ENCODE measurements around the gene SETD1A. TPM values are rescaled to one million over a fixed set of nuclear protein-coding genes. Genes with fewer than 3 reads are reported as not detected.
A peak's percentile ranks its signal among the peaks of the same experiment; 100 is the strongest.

The SETD1A gene
- total RNA-seq, 1 donor, result 16.1 TPM

DNA sequence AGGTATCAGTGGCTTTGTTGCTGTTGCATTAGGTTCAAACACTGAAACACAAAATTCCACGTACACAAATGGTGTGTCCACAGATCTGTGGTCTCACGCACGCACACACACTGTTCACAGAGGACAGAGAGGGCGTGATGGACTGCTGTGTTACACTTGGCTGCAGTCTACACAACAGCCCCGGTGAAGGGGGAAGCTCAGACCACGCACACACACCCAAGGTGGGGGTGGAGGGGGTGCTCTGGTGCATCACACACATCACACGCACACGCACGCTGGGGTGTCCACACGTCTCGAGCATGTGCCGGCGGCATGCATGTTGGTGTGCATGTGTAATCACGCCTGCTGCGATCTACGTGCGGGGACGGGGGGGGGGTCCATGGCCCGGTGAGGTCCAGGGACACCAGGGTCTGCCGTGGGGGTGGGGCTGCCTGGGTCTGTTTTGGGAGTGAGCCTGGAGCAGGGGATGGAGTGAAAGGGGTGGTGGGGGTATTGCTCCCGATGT, 34.8 kb downstream of the SETD1A start:
- Histone ChIP-seq H3K4me1 (ENCODE audit: insufficient read depth, low read length) (peaks cover 22% of the 10 kb centered on the region), H3K9me3 (ENCODE audit: low read depth, low read length) (no peaks in the 10 kb centered on the region), H3K27me3 (ENCODE audit: insufficient read depth, low read length) (no peaks in the 10 kb centered on the region), H3K4me3 (ENCODE audit: low read length) (no peak overlapping the region)

DNA sequence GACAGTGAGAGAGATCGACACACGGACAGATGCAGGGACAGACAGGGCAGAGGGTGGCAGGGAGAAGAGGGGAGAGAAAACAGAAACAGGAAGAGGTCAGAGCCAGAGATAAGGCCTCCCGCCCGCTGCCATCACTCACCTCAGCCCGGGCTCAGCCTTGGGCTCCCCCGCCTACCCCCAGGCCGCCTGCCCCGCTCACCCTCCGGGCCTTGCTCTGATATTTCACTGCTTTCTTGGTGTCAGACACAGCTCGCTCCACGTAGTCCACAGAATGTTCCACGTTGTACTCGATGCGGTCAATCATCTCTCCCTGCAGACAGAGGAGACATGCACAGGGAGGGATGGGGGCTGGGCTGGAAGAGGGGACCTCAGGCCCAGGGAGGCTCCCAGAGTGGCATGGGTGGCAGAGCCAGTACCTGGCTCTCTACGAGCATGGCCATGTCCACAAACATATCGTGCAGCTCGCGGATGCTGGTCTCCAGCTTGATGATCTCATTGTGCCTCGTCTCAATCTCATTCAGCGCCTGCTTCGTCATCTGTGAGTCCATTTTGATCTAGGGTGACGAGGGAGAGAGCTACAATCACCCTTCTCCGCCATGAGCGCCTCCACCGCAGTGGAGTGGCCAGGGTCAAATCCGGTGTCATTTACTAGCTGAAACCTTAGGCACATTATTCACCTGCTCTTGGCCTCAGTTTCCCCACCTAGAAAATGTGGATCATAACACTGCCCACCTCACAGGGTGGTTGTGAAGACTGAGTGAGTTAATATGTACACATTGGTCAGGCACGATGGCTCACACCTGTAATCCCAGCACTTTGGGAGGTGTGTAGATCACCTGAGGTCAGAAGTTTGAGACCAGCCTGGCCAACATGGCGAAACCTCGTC, 35.6 kb downstream of the SETD1A start:
- H3K27me3 ChIP-seq (ENCODE audit: insufficient read depth, low read length), result no peaks in the 10 kb centered on the region
- peaks cover 24% of the 10 kb centered on the region for H3K4me1 ChIP-seq (ENCODE audit: insufficient read depth, low read length)
- no peak overlapping the region for H3K4me3 ChIP-seq (ENCODE audit: low read length)
- H3K9me3 ChIP-seq (ENCODE audit: low read depth, low read length), result no peaks in the 10 kb centered on the region

DNA sequence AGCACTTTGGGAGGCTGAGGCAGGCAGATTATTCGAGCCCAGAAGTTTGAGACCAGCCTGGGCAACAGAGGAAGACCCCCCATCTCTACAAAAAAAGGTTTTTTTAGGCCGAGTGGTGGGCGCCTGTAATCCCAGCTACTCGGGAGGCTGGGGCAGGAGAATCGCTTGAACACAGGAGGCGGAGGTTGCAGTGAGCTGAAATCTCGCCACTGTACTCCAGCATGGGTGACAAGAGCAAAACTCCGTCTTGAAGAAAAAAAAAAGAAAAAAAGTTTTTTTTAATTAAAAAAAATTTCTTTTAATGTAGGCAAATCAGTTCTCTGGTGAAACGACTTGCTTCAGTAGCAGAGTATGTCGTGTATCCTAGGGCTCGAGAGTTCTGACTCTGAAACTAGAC, 38.4 kb downstream of the SETD1A start:
- Histone ChIP-seq H3K27me3 (ENCODE audit: insufficient read depth, low read length) (no peaks in the 10 kb centered on the region), H3K9me3 (ENCODE audit: low read depth, low read length) (no peaks in the 10 kb centered on the region), H3K4me3 (ENCODE audit: low read length) (no peak overlapping the region), H3K4me1 (ENCODE audit: insufficient read depth, low read length) (peaks cover 24% of the 10 kb centered on the region)

DNA sequence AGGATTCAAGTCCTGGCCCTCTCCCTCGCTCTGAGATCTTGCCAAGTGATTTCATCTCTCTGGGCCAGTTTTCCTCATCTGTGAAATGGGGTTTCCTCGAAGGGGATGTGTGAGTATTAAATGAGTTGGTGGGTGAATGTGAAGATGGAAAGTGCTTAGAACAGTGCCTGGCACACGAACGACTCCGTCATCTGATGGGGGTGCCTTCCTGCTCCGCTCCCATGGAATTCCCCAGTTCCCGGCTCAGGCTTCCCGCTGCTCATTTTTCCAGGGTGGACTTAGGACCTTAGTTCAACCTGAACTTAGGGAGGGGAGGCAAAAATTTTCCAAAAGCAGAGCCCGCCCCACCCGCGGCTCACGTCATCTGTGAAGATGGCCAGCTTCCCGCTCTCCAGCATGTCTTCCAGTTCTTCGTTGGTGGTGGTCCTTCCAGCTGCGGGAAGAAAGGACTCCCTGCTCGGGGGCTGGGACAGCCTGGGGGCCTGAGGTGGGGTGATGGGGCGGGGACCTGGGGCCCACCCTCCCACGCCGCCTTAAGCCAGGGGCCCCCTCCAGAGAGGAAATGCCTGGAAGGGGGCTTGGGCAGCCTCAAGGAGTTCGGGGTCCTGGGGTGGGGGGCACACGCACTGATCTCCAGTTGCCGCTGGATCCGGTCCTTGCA, 38.9 kb downstream of the SETD1A start:
- H3K9me3 ChIP-seq (ENCODE audit: low read depth, low read length), result no peaks in the 10 kb centered on the region
- peak overlapping the region; percentile 40 for H3K4me3 ChIP-seq (ENCODE audit: low read length)
- no peaks in the 10 kb centered on the region for H3K27me3 ChIP-seq (ENCODE audit: insufficient read depth, low read length)
- peaks cover 24% of the 10 kb centered on the region for H3K4me1 ChIP-seq (ENCODE audit: insufficient read depth, low read length)

DNA sequence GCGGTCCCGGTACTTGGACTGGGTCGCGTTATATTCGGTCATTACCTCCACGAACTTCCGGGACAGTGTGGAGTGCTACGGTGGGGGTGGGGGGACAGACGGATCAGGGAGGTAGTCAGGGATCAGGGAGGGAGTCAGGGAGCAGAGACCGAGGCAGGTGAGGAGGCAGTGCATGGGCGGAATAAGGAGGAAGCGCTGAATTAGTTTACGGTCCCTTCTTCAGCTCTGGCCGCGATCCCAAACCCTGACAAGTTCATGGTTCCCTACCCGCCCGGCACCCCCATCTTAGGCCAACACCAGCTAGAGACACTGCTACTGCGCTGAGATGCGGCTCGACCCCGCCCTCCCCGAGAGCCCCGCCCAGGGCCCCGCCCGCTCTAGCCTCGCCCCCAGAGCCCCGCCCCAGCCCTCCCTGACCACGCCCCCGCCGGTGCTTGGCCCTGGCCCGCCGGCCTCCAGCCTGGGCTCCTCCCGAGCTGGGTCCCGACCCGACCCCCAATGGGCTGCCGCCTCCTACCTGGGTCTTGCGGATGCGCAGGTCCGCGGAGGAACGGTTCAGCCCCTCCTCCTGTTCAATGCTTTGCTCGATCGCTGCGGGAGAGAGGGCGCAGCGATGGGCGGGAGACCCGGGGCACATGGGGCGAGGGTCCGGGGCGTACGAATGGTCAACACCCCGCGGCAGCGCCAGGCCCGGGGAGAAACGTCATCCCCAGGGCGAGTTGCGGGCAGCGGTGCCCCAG, 39.6 kb downstream of the SETD1A start:
- peaks cover 24% of the 10 kb centered on the region for H3K4me1 ChIP-seq (ENCODE audit: insufficient read depth, low read length)
- H3K27me3 ChIP-seq (ENCODE audit: insufficient read depth, low read length), result no peaks in the 10 kb centered on the region
- H3K4me3 ChIP-seq (ENCODE audit: low read length), result peak overlapping the region; percentile 40
- H3K9me3 ChIP-seq (ENCODE audit: low read depth, low read length), result no peaks in the 10 kb centered on the region

DNA sequence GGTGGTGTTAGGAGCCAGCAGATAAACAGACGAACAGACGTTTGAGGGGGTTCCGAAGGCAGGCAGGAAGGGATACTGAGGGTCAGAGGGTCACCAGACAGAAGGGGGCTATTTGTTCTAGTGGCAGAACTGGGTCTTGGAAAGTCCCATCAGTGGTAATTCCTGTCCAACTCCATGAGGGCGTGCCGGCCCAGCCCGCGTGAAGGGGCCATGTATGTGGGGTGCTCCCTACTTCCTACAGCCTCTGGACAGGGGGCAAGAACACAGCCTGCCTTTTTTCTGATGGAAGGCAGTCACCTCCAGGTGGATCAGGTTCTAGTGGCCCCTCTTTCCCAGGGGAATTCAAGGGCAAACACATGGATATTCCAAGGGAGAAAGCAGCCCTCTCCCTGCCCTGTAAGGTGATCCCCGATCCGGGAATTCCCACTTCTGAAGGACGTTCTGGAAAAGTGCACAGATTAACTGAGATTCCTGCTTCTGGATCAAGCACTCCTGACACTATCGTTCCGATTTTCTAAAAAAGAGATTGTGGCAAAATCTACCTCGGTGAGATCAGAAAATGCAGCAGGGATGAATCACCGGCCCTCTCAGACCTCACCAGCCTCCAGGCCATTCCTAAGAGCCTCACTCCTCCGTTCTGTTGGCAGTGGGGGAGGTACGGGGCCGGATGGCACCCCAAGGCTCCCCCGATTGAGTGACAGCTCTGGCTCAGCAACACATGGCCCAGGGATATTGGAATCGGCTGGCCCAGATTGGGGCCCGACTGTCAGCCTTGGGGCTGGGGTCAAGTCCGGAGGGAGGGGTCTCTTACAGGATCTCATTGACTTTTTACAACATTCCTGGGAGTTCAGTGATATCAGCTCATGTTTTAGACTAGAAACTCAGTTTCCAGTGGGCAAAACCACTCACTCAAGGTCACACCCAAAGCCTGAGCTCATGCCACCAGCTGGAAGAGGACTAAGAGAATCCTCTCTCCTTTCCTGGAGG, 40.5 kb downstream of the SETD1A start:
- Histone ChIP-seq H3K4me1 (ENCODE audit: insufficient read depth, low read length) (peaks cover 21% of the 10 kb centered on the region), H3K27me3 (ENCODE audit: insufficient read depth, low read length) (no peaks in the 10 kb centered on the region), H3K4me3 (ENCODE audit: low read length) (peak overlapping the region; percentile 26), H3K9me3 (ENCODE audit: low read depth, low read length) (no peaks in the 10 kb centered on the region)

DNA sequence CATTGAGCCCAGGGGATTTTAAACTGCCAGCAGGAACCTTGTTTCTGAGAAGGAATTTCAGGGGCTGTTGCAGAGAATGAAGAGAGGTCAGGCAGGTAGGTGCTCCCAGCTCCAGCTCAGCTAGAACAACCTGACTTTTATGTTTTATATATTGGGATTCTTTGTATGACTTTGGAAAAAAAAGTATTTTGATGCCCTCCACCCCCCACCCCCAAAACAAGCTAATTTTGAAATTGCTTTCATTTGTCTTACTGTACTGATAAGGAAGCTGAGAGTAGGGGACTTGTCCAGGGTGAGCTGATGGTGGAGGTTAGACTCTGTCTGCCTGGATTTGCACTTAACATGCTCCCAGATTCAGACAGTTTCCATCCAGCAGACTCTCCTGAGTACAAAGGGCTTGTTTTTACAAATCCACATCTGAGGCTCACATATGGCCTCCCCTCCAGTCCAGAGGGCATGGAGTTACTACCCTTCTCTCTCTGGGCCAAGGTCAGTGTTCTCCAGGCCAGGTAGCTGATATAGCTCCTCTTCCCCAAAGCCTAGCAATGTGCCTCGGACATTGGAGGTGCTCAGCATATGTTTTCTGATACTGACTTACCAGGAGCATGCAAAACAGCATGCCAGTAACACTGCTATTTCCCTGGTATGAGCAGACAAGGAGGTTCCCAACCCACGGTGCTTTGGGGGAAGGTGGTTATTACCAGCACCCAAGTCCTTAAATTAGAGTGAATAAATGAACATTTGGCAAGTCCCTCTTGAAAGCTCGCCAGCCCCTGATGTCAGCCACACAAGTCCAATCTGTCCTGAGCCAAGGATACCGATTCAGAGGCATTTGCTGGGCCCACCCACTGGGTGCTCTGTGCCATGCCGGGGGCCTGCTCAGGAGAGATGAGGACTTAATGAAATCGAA, 41.6 kb downstream of the SETD1A start:
- Histone ChIP-seq H3K4me3 (ENCODE audit: low read length) (no peak overlapping the region), H3K27me3 (ENCODE audit: insufficient read depth, low read length) (no peaks in the 10 kb centered on the region)

DNA sequence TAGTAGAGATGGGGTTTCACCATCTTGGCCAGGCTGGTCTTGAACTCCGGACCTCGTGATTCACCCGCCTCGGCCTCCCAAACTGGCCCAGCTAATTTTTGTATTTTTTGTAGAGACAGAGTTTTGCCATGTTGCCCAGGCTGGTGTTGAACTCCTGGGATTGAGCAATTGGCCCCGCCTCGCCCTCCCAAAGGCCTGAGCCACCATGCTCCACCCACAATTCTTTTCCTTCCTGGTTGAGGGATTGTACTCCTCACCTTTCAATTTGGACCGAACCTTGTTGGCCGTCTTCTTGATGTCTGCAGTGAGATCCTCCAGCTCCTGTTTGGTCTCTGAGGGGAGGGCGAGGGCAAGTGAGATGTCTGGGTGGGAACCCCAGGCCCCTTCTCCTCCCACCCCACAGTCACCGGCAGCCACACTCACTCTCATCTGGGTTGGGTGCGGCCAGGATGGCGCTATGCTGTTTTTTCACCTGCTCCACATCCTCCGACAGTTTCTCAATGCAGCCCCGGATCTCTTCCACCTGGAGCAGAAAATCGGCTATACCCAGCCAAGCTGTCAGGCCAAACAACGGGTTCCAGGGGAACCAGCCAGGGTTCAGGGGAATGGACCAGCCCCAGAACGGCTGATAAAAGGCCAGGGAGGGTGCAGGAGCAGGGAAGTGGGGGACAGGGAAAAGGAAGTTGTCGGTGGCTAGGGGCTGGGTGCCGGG, 43.3 kb downstream of the SETD1A start:
- H3K9me3 ChIP-seq (ENCODE audit: low read depth, low read length), result no peaks in the 10 kb centered on the region
- no peaks in the 10 kb centered on the region for H3K27me3 ChIP-seq (ENCODE audit: insufficient read depth, low read length)
- peaks cover 13% of the 10 kb centered on the region for H3K4me1 ChIP-seq (ENCODE audit: insufficient read depth, low read length)
- no peak overlapping the region for H3K4me3 ChIP-seq (ENCODE audit: low read length)

More for the DNA sequence above, 41.6 kb downstream of the SETD1A start:
- Histone ChIP-seq H3K4me1 (ENCODE audit: insufficient read depth, low read length) (peaks cover 17% of the 10 kb centered on the region), H3K9me3 (ENCODE audit: low read depth, low read length) (no peaks in the 10 kb centered on the region)

DNA sequence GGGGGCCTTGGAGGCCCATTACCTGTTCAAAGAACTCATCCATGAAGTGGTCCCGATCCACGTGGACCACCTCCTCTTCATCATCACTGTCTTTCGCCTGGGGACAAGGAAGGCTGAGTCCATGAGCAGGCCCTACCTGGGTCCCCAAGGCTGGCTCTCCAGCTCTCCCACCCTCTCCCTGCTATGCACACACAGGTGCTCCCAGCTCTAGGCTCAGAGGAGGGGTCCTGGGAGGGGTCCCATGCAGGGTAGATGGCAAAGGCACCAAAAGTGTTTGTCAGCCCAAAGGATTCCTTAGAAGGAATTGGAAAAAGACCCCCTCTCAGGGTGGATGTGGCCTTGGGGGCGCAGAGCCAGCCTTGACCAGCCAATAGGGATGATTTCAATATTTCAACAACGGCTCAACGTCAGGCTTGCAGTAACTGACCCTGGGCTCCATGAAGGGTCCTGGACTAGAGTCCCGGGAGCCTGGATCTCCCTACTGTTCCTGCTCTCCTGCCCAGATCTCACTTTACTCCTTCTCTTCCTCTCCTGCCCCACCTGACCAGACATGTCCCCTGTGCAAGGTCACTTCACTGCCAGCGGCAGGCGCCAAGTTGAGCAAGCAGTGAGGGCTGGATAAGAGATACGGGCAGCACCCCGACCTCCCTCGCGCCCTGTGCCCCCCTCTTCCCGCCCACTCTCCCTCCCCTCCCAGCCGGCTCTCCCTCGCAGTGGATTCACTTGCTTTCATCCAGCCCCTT, 44.1 kb downstream of the SETD1A start:
- no peaks in the 10 kb centered on the region for H3K9me3 ChIP-seq (ENCODE audit: low read depth, low read length)

DNA sequence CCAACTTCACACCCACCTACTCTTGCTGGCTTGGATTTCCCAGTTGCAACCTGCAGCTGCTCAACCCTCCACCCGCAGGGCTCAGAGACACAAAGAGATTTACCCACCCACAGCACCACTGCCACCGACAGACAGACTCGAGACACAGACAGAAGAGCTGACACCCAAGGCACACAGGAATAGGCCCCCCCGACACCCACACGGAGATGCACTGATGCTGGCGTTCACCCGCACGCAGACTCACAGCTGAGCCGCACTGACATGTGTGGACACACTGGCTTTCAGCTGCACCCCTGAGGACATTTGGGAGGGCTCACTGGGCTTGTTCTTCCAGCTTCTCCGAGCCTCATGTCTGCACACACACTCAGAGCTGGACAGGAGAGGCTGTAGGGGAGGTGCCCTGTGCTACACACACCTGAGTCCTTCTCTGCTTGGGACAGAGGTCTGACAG, 44.7 kb downstream of the SETD1A start:
- Histone ChIP-seq H3K9me3 (ENCODE audit: low read depth, low read length) (no peaks in the 10 kb centered on the region), H3K4me3 (ENCODE audit: low read length) (no peak overlapping the region), H3K27me3 (ENCODE audit: insufficient read depth, low read length) (no peaks in the 10 kb centered on the region), H3K4me1 (ENCODE audit: insufficient read depth, low read length) (peaks cover 3% of the 10 kb centered on the region)

More for the DNA sequence above, 44.1 kb downstream of the SETD1A start:
- H3K4me1 ChIP-seq (ENCODE audit: insufficient read depth, low read length), result peaks cover 8% of the 10 kb centered on the region
- H3K27me3 ChIP-seq (ENCODE audit: insufficient read depth, low read length), result no peaks in the 10 kb centered on the region
- H3K4me3 ChIP-seq (ENCODE audit: low read length), result no peak overlapping the region

DNA sequence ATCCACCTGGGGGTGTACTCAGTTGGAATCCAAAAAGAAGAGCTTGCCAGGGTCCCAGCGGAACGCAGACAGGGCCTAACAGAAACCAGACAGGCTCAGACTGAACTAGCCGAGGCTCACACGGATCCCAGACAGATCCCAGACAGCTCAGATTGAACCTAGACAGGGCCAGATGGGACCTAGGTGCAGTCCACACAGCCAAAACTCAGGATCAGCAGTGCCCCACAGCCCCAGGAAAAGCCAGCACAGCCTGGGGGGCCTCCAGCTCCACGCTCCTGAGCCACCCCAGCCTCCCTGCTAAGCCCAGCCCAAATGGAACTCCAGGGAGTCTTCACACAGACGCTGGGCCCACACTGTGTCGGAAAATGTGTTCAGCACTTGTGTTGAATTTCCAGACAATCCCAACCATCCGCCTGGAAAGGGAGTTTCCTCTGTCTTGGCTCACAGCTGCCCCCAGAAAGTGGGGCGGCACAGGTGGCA, 45.3 kb downstream of the SETD1A start:
- Histone ChIP-seq H3K4me3 (ENCODE audit: low read length) (no peak overlapping the region), H3K4me1 (ENCODE audit: insufficient read depth, low read length) (no peaks in the 10 kb centered on the region), H3K9me3 (ENCODE audit: low read depth, low read length) (no peaks in the 10 kb centered on the region), H3K27me3 (ENCODE audit: insufficient read depth, low read length) (no peaks in the 10 kb centered on the region)

DNA sequence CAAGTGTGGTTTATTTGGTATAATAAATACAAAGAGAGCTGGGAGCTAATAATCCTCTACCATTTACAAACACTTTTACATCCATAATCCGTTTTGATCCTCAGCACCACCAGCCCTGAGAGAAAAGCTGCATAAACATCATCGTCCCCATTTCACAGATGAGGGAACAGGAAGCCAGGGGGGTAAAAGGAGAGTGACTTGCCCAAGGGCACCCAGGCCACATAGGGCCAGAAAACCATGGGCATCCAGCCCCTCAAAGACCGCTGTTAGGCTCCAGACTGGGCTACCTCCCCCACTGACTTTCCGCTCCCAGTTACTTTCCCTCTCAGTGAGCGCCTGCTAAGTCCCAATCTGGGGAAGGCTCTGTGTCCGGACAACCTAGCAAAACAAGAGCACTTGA, 46.2 kb downstream of the SETD1A start:
- H3K4me1 ChIP-seq (ENCODE audit: insufficient read depth, low read length), result no peaks in the 10 kb centered on the region
- H3K4me3 ChIP-seq (ENCODE audit: low read length), result no peak overlapping the region
- no peaks in the 10 kb centered on the region for H3K27me3 ChIP-seq (ENCODE audit: insufficient read depth, low read length)
- H3K9me3 ChIP-seq (ENCODE audit: low read depth, low read length), result no peaks in the 10 kb centered on the region
